ENCODE results near the gene WIPF3.
A peak's percentile ranks its signal among the peaks of the same experiment; 100 is the strongest.

WIPF3 gene

GRCh38 chr7:29810297-29810696 lies 4.0 kb downstream of the WIPF3 start:
- no peak for DNase-seq

GRCh38 chr7:29810813-29811482 lies 4.6 kb downstream of the WIPF3 start:
- DNase-seq = no peak

GRCh38 chr7:29811586-29811985 lies 5.3 kb downstream of the WIPF3 start:
- DNase-seq = peak; percentile 12 to 33

GRCh38 chr7:29812185-29812876 lies 6.0 kb downstream of the WIPF3 start:
- DNase-seq = no peak

DNA sequence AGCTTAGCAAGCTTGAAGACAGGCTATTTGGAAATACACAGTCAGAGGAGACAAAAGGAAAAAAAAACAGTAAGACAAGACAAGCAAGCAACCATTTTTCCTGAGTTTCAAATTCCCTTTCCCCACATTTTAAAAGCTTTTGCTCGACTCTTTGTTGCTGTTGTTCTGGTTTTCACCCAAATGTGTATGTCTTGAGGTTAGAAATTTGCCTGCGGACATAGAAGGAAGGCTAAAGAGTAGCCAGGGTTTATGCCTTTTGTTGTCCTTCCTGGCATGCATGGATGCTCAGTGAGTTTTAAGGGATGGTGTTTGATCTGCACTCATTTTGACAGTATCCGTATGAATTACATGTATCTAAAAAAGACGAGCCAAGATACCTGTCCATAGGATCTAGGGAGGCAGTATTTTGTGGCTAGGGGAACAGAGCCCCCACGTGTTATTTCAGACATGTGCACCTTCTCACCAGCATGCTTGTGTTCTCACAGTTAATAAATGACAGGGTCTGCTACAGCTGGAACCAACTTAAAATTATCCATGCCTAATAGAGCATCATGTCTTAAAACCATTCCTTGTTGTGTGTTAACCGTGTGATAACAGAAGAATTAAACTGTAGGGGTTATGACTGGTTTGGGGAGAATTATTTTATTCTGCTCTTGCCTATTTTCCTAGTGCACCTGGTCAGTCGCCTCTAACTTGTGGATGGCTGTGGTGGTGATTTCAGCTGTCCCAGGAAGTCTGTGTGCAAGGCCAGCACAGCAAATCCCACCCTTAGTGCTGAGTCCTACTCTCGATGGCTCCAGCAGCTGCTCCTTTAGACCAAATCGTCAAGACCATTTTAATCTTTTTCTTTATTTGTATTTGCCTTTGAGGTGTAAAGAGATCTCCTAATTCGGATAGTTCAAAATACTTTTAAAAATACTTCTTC lies 9.1 kb downstream of the WIPF3 start:
- DNase-seq = no peak

DNA sequence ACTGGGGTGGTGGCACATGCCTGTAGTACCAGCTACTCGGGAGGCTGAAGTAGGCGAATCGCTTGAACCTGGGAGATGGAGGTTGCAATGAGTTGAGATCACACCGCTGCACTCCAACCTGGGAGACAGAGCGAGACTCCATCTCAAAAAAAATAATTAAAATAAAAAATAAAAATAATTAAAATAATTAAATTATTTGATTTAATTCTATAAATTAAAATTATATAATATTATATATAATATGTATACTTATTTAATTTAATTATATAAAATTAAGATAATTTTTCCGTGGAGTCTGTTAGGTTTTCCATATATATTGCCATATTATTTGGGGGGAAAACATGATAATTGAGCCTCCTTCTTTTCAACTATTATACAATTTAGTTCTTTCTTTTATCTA lies 12.0 kb downstream of the WIPF3 start:
- DNase-seq = no peak

GRCh38 chr7:29825775-29826529 lies 19.6 kb downstream of the WIPF3 start:
- DNase-seq = peak in 1 of 2 experiments; percentile 34

DNA sequence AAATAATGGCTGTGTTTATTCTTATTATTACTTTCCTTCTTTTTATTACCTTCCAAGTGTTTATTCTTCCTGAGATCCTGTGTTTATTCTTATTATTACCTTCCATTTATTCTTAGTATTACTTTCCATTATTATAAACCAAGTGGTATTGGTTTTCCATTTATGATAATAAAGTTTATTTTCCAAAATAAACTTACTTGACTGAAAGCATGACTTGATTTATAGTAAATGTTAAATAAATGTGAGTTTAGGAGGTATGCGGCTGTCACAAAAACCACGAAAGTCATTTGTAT lies 20.2 kb downstream of the WIPF3 start:
- no peak for DNase-seq

- no peak for DNase-seq
Observed at GRCh38 chr7:29826904-29827303, 20.6 kb downstream of the WIPF3 start.

GRCh38 chr7:29831705-29832104 lies 25.4 kb downstream of the WIPF3 start:
- DNase-seq = no peak

DNA sequence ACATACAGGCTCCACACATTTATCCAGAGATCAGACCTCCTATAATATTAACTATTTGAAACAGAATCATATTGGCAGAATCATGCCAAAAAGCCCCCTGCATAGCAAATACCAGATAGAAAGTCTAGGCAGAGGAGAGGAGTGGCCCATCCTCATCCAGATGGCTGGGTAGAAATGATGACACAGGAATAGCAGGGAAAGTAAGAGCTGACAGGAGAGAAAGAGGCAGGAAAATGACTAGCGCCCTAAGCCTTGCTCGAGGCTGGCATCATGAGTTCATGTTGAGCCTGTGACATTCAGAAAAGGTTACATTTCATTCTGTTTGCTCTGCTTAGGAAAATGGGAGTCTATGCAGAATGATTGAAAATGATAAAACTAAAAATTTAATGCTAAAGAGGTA lies 27.6 kb downstream of the WIPF3 start:
- DNase-seq = no peak

GRCh38 chr7:29835718-29836117 lies 29.4 kb downstream of the WIPF3 start:
- no peak for DNase-seq

DNA sequence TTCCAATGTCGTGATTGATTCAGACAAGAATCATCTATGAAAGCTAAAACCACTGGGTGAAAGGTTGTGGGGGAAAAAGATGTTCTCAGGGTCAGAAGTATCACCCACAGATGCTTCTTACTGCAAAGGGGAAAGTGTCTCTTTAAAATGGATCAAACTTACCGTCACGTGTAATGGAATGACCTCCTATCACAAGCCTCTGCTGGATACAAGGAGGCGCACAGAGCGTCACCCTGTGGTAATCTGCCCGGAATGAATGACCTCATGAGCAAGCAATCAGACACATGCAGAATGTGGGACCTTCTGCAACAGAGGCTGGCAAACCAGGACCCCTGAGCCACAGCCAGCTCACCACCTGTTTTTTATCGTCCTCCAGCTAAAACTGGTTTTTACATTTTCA lies 33.0 kb downstream of the WIPF3 start:
- no peak for DNase-seq

- no peak for DNase-seq
Observed at GRCh38 chr7:29839921-29840320, 33.6 kb downstream of the WIPF3 start.

- DNase-seq = no peak
Observed at GRCh38 chr7:29840701-29841100, 34.4 kb downstream of the WIPF3 start.

DNA sequence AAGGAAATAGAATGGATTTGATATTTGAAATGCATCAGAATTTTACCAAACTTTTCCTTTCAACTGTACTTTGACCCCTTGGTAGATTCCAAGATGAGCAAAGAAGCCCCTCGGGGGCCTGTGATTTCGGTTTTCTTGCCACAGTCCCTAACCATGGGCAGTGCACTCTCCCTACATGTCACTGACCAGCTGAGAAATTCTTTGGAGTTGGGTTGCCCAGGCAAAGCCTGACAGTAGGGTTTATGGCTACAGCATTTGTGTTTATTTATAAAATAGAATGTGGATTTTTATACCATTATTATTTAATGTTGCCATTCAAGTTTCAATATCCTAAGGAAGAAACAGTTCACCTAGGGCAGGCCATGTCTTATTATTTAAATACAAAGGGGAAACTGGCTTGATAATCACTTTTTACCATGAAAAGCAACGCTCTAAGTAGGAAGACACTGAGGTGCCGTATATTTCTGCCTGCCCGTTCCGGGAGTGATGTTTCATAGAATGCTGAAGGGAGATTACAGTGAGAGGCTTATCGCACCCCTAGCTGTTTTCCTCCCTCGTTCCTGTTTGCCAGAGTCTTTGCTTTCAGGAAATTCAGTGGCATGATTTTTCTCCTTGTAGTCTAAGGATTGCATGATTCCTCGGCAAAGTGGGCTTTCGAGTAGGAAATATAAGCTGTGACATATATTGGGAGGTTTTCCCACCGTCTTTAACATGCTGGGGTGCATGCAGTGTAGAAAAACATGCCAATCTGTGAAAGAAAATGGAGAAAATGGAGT lies 35.8 kb downstream of the WIPF3 start:
- DNase-seq = no peak

DNA sequence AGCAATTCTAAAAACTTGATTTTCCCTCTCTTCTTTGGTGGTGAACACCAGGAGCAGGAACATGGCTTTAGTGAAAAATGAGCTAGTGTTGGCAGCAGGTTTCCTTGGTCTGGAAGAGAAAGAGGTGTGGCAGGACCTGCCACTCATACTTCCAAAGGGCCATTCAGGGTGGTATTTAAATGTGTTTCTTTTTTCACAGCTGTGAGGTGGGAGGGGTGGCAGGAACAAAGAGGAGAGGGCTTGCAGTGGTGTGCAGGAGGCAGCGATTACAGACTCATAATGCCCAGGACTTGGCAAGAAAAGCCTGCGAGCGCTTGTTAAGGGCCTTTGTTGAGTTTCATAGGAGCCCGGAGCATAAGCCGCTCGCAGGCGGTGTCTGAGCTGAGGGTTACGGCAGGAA lies 36.8 kb downstream of the WIPF3 start:
- DNase-seq = peak; percentile 34 to 42

DNA sequence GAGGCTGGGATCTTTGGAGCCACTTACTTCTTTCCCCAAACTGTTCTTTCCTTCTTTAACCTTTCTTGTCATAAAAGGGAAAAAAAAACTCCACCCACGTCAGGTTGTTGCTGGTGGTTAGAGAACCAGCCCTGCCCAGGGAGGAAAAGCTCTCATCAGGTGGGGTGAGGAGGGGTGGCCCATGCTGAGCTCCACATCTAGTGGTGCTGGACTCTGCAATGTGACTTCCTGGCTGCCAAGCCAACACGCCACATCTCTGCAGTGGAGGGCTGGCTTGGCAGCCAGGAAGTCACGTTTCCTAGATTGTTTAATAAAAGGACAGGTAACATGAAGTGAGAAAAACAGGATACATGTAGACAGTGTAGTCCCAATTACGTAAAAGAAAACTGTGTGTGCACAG lies 37.4 kb downstream of the WIPF3 start:
- DNase-seq = no peak

DNA sequence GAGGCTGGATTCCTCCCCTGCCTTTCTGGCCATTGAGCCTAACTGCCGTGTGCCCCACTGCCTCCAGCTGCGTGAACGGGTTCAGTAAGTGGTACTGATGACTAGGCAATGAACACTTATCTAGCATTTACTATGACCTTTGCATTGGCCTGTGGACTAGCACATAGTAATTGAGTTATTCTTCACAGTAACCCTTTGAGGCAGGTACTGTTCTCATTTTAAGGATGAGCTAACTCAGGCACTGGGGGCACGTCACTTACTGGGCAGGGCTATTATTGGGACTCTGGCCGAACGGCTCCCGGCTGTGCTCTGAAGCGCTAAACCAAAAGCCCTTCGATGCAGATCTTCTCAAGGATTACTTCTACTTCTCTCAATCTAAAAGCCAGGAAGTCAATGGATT lies 38.3 kb downstream of the WIPF3 start:
- DNase-seq = no peak

GRCh38 chr7:29847496-29847895 lies 41.2 kb downstream of the WIPF3 start:
- DNase-seq = no peak

- DNase-seq = no peak
Observed at GRCh38 chr7:29847916-29848315, 41.6 kb downstream of the WIPF3 start.

DNA sequence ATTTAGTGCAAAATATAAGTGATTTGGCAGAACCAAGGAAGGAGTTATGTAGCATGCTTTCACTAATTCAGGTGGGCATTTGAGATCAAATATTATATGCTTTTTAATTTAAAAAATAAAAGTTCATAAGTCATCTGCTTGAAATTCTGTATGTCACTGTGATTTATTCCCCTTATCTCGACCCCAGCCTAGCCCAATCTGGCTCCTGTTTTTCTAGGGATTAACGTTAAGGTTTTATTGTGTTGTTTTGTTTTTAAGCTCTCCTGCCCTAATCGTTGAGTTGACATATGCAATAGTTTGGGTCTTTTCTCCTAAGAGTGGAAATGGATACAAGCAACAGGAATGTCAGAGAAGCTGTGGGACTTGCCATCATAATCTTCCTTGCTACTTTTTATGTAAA lies 42.6 kb downstream of the WIPF3 start:
- DNase-seq = no peak
